Keratinocyte (primary cell): ENCODE results near the gene SEC14L1. TPM values are rescaled to one million over a fixed set of nuclear protein-coding genes. Genes with fewer than 3 reads are reported as not detected.

Source experiments
- DNase-seq: peaks from one replicate; pipeline ENCODE4 v3.0.0-alpha.2; 2011; ENCODE audit warnings: low read depth, missing footprints, low spot score
- FAIRE-seq: peaks from 2 replicates; lab custom pipeline; 2011; peaks lifted over from hg19 to GRCh38; lab: Jason Lieb, UNC
- H2AFZ ChIP-seq: 2 replicates; pipeline ENCODE4 v1.6.0; 2012; ENCODE audit warnings: low read length, control low read depth, inconsistent platforms; ENCODE audit not compliant: control insufficient read depth
- H3K27ac ChIP-seq: 2 replicates; pipeline ENCODE4 v1.5.1; 2011; ENCODE audit warnings: low read length; ENCODE audit not compliant: control insufficient read depth, insufficient read depth
- H3K27me3 ChIP-seq: 3 replicates; pipeline ENCODE4 v1.6.0; 2011; ENCODE audit warnings: low read length; ENCODE audit not compliant: control insufficient read depth, insufficient read depth; ENCODE audit errors: extremely low read depth
- H3K36me3 ChIP-seq, 2 experiments: 2 replicates in 1 of 2; 3 replicates in 1 of 2; pipeline ENCODE4 v1.5.1; 2011; ENCODE audit warnings: low read length in 2 of 2, mild to moderate bottlenecking in 1 of 2; ENCODE audit not compliant: control insufficient read depth in 2 of 2, insufficient read depth in 2 of 2; ENCODE audit errors: extremely low read depth in 1 of 2
- H3K4me1 ChIP-seq: 3 replicates; pipeline ENCODE4 v1.5.1; 2011; ENCODE audit warnings: low read length; ENCODE audit not compliant: control insufficient read depth, insufficient read depth; ENCODE audit errors: extremely low read depth
- H3K4me2 ChIP-seq: 3 replicates; pipeline ENCODE4 v1.6.0; 2011; ENCODE audit warnings: low read depth, low read length; ENCODE audit not compliant: control insufficient read depth, insufficient read depth; ENCODE audit errors: extremely low read depth
- H3K4me3 ChIP-seq, 3 experiments: fragments of 200-600 bp in 1 of 3; sonication (generic) in 1 of 3; 2 replicates in 2 of 3; 3 replicates in 1 of 3; pipeline ENCODE4 v1.5.1; 2011 to 2016; ENCODE audit warnings: low read length in 3 of 3, mild to moderate bottlenecking in 3 of 3, control low read depth in 2 of 3, inconsistent platforms in 1 of 3, low read depth in 1 of 3, mixed read lengths in 1 of 3, mixed run types in 1 of 3, moderate library complexity in 1 of 3; ENCODE audit not compliant: control insufficient read depth in 2 of 3, insufficient read depth in 2 of 3; ENCODE audit errors: extremely low read depth in 1 of 3
- H3K79me2 ChIP-seq: 2 replicates; pipeline ENCODE4 v1.6.0; 2012; ENCODE audit warnings: low read length; ENCODE audit not compliant: control insufficient read depth, insufficient read depth
- H3K9ac ChIP-seq: 3 replicates; pipeline ENCODE4 v1.6.0; 2011; ENCODE audit warnings: low read length; ENCODE audit not compliant: control insufficient read depth, insufficient read depth; ENCODE audit errors: extremely low read depth
- H3K9me1 ChIP-seq: 3 replicates; pipeline ENCODE4 v1.6.0; 2011; ENCODE audit warnings: low read length; ENCODE audit not compliant: control insufficient read depth, insufficient read depth; ENCODE audit errors: extremely low read depth
- H3K9me3 ChIP-seq: 2 replicates; pipeline ENCODE4 v1.5.1; 2012; ENCODE audit warnings: low read depth, low read length; ENCODE audit not compliant: control insufficient read depth
- H4K20me1 ChIP-seq: 3 replicates; pipeline ENCODE4 v1.6.0; 2011; ENCODE audit warnings: low read length; ENCODE audit not compliant: control insufficient read depth, insufficient read depth; ENCODE audit errors: extremely low read depth
- EZH2 ChIP-seq: IDR thresholded peaks from one replicate; pipeline ENCODE4 v1.6.1; 2012; ENCODE audit warnings: inconsistent platforms, mild to moderate bottlenecking, low read length, moderate library complexity
- dilution Hi-C: fragments of 300-500 bp; cut with MboI; formaldehyde crosslinking; loops from one replicate; pipeline ENCODE4 v1.7.0; 2020; ENCODE audit warnings: low sequenced_read_pairs; ENCODE audit not compliant: extremely low pct_ligation_motif_present
- polyA plus RNA-seq, 5 experiments: library from polyadenylated mRNA; depleted of rRNA in 3 of 5; stranded (reverse) in 3 of 5; stranded (forward) in 1 of 5; unstranded in 1 of 5; fragments of >200 nt; gene quantifications; 1 replicate in 1 of 5; 2 replicates in 3 of 5; 3 replicates in 1 of 5; pipeline versions ENCODE4 v1.2.1 to v1.2.3, GENCODE V29; 2011 to 2012; ENCODE audit warnings: missing spikeins in 2 of 5, low read depth in 1 of 5, low replicate concordance in 1 of 5
- TF ChIP-seq, protein P1 (sequence below), 3 experiments: IDR thresholded peaks in 1 of 3; conservative IDR thresholded peaks in 1 of 3; optimal IDR thresholded peaks in 1 of 3; 2 replicates in 2 of 3; 3 replicates in 1 of 3; pipeline versions ENCODE3 to v1.5.1; 2011; ENCODE audit warnings: low read length in 3 of 3, mild to moderate bottlenecking in 3 of 3, moderate library complexity in 2 of 3, control low read depth in 1 of 3, inconsistent platforms in 1 of 3; ENCODE audit not compliant: insufficient read depth in 2 of 3; ENCODE audit errors: extremely low read depth in 1 of 3

SEC14L1 gene
- polyA plus RNA-seq, 1 donor (not counting 4 experiments of a cell fraction or from before 2014, with no cell fraction given), result 35.6 TPM

DNA sequence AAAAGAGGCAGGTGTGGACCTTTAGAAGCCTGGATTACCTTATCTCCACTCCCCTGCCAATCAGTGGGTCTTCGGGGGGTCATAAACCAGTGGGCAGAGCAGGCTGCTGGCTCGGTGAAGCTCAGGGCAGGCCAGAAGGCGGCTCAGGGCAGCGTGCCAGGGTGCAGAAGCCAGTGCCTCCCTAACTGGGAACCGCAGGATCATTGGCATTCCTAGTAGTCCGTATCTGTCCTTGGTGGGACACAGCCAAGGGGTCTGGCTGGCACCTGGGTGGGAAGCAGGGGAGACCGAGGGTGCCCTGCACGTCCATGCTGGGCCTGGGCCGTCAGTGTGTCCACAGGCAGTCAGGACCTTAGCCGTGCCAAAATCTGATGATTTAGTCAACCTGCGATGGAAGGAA is 76.8 kb downstream of the SEC14L1 start:
- no peaks in the 10 kb centered on the region for H3K4me1 ChIP-seq
- H3K4me3 ChIP-seq, result no peak overlapping the region
- no peaks in the 10 kb centered on the region for H3K9me3 ChIP-seq
- dilution Hi-C loops, result no loop called here
- no peak overlapping the region for H2AFZ ChIP-seq
- TF ChIP-seq, protein P1, sequence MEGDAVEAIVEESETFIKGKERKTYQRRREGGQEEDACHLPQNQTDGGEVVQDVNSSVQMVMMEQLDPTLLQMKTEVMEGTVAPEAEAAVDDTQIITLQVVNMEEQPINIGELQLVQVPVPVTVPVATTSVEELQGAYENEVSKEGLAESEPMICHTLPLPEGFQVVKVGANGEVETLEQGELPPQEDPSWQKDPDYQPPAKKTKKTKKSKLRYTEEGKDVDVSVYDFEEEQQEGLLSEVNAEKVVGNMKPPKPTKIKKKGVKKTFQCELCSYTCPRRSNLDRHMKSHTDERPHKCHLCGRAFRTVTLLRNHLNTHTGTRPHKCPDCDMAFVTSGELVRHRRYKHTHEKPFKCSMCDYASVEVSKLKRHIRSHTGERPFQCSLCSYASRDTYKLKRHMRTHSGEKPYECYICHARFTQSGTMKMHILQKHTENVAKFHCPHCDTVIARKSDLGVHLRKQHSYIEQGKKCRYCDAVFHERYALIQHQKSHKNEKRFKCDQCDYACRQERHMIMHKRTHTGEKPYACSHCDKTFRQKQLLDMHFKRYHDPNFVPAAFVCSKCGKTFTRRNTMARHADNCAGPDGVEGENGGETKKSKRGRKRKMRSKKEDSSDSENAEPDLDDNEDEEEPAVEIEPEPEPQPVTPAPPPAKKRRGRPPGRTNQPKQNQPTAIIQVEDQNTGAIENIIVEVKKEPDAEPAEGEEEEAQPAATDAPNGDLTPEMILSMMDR (optimal IDR thresholded peaks at IDR 0.05 in 1 of 3, IDR thresholded peaks at IDR 0.05 in 1 of 3, conservative IDR thresholded peaks at IDR 0.05 in 1 of 3; ENCODE audit: extremely low read depth in 1 of 3, insufficient read depth in 2 of 3, low read length in 3 of 3), result no peak
- TF ChIP-seq EZH2, result no peak
- H3K27me3 ChIP-seq, result no peaks in the 10 kb centered on the region
- no peak overlapping the region for H3K27ac ChIP-seq
- H3K36me3 ChIP-seq, result peaks cover 24 to 31% of the 10 kb centered on the region in 2 experiments
- no peak overlapping the region for H3K9ac ChIP-seq
- no peak overlapping the region for H3K4me2 ChIP-seq
- no peaks in the 10 kb centered on the region for H3K79me2 ChIP-seq
- H3K9me1 ChIP-seq, result no peaks in the 10 kb centered on the region
- H4K20me1 ChIP-seq, result no peaks in the 10 kb centered on the region
- DNase-seq, result no peak
- FAIRE-seq, result no peak

DNA sequence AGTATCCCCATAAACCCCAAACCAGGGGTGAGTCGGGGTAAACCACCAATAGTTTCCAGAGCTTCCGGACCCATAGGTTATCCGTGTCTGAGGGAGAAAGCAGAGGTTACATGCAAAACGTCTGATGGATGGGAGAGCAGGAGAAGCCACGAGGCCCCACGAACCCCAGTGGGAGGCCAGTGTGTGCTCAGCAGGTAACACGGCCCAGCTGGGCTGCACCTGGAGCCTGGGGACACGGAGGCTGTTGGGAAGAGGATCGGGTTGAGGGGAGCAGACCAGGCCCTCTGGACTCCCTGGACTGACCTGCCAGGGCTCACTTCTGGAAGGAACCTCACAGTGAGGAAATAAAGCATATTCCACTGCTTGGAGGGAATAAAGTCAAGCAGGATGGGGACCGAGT is 78.1 kb downstream of the SEC14L1 start:
- no peaks in the 10 kb centered on the region for H3K27me3 ChIP-seq
- no peaks in the 10 kb centered on the region for H3K4me1 ChIP-seq
- no peaks in the 10 kb centered on the region for H3K9me3 ChIP-seq
- dilution Hi-C loops, result no loop called here
- no peaks in the 10 kb centered on the region for H3K9me1 ChIP-seq
- H3K4me2 ChIP-seq, result no peak overlapping the region
- no peak overlapping the region for H3K9ac ChIP-seq
- H3K36me3 ChIP-seq, result peaks cover 16 to 25% of the 10 kb centered on the region in 2 experiments
- H2AFZ ChIP-seq, result no peak overlapping the region
- H3K27ac ChIP-seq, result no peak overlapping the region
- no peak for TF ChIP-seq EZH2
- H3K4me3 ChIP-seq, result no peak overlapping the region
- H4K20me1 ChIP-seq, result no peaks in the 10 kb centered on the region
- H3K79me2 ChIP-seq, result no peaks in the 10 kb centered on the region
- no peak for FAIRE-seq
- DNase-seq, result no peak

DNA sequence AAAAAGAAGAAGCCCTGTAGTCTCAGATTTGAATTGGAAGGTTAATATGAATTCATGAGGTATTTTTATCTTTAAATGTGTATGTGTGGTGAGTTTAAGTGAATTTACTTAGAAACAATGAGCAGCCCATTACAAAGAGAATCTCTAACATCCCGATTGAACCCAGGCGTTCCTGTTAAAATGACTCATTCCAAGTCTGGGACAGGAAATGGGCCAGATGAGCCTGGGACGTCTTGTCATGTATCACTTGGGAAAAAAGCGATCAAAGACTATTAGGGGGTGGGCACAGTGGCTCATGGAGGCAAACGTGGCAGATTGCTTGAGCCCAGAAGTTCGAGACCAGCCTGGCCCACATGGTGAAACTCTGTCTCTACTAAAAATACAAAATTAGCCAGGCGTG is 81.6 kb downstream of the SEC14L1 start:
- Histone ChIP-seq H3K4me3 (no peak overlapping the region), H4K20me1 (no peaks in the 10 kb centered on the region), H3K27me3 (no peaks in the 10 kb centered on the region), H2AFZ (no peak overlapping the region), H3K4me2 (no peak overlapping the region), H3K9ac (no peak overlapping the region), H3K4me1 (no peaks in the 10 kb centered on the region), H3K36me3 (peaks cover 7 to 12% of the 10 kb centered on the region in 2 experiments), H3K9me3 (no peaks in the 10 kb centered on the region), H3K79me2 (no peaks in the 10 kb centered on the region), H3K27ac (no peak overlapping the region), H3K9me1 (no peaks in the 10 kb centered on the region)
- FAIRE-seq (no peak), DNase-seq (no peak)
- dilution Hi-C loops, result no loop called here
- no peak for TF ChIP-seq EZH2
- TF ChIP-seq, protein P1 (optimal IDR thresholded peaks at IDR 0.05 in 1 of 3, IDR thresholded peaks at IDR 0.05 in 1 of 3, conservative IDR thresholded peaks at IDR 0.05 in 1 of 3; ENCODE audit: extremely low read depth in 1 of 3, insufficient read depth in 2 of 3, low read length in 3 of 3), result no peak
